ENCODE results near the gene MEF2D.

Gene MEF2D

DNA sequence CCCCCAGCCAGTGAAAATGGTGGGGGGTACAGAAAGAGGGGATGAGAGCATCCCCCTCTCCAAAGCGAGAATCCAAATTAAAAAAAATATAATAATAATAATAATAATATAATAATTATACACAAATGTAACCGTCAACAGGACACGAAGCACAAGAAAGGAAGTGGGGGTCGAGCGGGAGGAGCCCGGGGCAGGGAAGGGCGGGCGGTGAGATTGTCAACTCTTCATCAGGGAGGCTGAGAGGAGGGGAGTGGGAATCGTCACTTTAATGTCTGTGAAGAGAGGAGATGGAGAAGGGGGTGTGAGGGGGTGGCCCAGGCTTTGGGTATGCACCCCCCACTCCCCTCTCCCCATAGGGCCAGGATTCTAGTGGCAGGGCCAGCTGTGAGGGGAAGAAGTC, 33.2 kb downstream of the MEF2D start:
- no peak for DNase-seq

DNA sequence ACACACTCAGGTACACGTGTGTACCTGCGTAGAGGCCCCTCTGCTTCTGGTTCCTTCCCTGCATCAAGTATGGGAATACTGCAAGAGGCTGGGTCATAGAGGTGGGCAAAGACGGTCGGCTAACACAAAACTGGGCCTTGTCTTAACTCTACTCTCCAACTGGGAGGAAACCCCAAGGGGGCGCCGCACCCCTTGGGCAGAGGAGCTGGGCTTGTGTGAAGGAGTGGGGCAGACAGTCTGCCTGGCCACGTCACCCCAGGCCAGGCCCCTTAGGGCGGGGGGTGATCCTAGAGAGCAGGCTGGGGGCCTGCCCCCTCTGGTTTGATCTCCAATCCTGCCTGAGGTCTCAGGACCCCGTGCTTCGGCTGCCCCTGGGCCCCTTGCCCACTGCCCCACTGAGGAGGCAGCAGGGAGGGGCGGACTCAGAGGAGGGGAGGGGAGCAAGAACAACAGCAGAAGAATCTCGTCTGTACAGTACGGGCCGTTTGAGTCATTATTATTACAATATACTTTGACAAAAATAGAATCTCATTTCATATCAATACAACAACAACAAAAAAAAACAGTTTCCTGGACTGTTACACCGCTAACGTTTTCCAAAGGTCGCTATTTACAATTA, 34.7 kb downstream of the MEF2D start:
- no peak for DNase-seq

DNA sequence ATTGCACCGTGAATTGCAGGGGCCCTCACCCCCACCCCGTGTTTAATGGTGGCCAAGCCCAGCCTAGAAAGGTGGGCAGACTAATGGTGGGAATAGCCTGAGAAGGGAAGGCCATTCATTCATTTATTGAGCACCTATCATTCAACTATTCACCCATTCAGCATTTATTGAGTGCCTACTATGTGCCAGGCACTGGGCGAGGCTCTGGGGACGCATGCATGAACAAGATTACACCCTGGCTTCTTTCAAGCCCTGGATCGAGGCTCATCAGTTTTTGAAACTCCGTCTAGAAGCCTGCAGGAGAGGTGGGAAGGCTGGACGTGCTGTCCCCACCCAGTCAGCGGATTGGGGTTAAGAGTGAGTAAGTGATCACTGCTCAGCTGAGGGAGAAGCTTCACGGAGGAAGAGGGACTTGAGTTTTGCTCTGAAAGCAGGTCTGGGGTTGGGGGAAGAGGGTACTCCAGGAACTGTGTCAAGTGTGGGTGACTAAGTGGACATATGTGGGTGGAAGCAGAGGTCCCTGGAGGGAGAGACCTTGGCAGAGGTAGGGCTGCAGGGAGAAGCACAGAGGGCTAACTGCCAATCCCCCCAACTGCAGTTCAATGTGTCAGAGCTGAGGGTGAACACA, 35.6 kb downstream of the MEF2D start:
- no peak for DNase-seq

DNA sequence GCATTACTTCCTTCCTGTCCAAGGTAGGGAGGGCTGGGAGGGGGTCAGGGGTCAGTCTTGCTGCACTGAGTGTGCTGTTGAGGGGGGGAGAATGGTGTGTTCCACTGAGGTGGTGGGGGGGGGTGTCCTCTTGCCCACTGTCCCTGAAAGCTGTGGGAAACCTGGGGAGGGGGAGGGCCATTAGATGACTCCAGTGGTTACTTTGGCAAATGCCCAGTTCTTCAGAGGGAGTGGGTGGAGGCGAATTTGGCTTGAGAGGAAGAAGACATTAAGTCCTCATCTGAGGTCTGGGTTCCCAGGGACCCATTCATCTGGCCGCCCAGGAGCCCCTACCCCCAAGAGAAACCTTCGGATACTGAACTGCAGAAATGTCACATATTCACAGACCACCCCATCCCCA, 36.2 kb downstream of the MEF2D start:
- no peak for DNase-seq

DNA sequence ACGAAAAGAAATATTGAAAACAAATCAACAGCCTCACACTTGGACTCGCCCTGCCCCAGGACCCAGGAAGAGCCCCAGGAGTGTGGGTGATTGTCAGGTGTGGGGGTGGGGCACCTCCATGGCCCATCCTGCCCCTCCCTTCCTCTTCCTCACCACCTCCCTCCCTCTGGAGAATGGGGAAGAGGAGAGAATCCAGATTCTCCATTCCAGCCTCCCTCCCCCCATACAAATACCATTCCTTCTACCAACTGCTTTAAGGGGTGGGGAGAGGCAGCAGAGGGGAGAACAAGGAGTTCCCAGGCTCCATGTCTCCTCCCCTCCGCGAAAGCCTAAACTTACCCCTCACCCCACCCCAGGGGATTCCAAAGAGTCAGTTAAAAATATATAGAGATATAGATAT, 36.7 kb downstream of the MEF2D start:
- no peak for DNase-seq

DNA sequence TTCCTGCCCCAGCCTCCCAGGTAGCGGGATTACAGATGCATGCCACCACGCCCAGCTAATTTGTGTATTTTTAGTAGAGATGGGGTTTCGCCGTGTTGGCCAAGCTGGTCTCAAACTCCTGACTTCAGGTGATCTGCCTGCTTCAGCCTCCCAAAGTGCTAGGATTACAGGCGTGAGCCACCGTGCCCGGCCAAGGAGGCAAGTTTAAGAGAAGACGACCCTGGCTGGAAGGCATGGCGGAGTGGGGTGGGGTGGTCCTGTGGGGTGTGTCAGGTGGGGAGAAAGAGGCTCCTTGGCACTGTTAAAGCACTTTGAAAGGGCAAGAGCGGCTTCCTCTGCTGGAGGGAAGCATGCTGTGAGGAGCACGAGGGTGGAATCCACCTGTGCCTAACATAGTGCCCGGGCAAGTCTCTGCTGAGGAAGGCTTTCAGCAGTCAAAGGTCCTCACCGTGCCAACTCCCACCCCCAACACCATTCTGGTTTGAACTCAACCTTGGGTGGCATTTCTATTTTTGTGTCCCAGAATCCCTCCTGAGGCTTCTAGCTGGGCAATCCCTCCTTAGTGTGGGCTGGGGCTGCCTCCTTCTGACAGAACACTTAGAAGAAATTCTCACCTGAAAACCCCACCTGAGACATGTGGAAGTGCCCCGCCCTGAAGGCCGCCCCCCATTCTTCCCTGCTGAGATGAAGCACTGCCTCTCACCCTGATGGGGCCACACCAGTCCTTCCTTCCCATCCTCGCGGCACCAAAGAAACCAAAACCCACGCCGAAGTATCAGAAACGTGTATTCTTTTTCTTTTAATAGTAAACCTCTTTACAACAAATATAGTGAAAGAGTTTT, 37.4 kb downstream of the MEF2D start:
- no peak for DNase-seq

DNA sequence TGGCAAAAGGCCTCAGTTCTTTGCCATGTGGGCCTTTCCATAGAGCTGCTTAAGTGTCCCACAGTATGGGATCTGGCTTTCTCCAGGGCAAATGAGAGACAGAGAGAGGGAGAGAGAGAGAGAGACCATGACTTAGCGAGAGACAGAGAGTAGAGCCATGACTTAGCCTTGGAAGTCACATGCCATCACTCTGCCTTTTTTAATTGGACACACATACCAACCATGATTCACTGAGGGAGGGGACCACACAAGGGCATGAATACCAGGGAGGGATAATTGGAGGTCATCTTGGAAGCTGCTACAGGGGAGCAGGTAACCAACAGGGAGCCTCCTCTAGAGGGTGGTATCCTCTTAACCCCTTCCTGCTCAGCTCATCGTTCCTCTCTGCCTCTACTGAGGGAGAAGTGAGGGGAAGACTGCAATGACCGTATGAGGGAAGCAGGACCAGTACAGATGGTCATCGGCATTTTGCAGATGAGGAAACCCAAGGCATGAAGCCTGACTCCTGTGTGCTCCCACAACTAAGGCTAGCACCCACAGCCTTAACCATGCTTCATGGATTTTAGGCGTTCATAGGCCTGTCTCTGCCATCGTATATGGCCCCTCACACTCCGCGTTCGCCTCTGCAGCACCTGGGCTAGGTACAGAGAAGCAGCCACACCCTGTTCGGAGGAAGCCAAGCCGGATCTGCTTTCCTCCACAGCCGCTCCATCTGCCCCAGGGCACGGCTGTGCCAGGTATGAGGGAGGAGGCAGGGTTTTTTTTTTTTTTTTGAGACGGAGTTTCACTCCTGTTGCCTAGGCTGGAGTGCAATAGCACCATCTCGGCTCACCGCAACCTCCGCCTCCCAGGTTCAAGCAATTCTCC, 38.6 kb downstream of the MEF2D start:
- no peak for DNase-seq

DNA sequence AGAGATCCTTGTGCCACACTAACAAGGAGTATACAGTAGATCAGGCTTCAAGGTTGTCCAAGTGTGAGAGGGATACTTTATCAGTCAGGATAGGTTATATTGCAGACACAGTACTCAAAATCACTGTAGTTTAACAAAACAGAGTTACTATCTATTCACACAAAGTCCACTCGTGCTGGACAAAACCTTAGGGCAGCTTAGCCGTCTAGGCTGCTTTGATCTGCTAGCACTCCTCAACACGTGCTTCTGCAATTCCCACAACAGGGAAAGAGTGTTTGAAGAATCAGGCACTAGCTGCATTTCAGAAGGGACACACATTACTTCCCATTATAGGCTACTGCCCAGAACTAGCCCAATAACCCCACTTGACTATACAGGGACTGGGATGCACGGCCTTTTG, 39.5 kb downstream of the MEF2D start:
- DNase-seq, result no peak

DNA sequence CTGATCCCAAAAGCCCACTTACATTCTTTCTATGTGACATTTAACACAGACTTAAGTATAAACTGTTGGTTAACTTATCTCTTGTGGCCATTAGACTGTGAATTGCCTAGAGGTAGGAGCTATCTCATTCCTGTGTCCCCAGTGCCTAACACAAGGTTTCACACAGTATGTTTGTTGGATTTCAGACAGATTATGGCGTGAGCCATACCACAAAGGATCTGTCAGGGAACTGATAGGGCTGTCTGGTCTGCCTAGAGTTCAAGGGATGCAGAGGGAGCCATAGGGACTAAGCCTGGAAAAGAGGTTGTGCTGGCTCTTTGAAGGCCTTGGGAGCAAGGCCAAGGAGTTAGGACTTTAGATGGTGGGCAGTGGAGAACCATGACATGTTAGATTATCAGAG, 40.0 kb downstream of the MEF2D start:
- DNase-seq, result no peak

DNA sequence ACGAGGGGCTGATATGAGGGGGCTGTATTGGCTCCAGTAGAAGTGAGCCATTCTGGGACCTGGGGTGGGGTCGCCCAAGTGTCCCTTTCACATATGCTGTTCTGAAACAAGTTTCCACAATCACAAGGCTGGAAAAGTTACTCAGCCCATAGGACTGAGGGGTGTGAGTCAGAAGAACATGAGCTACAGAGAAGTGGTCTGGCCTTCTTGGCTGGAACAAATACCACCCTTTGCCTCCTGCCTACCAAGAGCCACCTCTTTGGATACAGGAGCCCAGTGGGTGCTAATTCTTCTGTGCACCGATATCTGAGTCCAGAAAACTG, 42.4 kb downstream of the MEF2D start:
- no peak for DNase-seq

DNA sequence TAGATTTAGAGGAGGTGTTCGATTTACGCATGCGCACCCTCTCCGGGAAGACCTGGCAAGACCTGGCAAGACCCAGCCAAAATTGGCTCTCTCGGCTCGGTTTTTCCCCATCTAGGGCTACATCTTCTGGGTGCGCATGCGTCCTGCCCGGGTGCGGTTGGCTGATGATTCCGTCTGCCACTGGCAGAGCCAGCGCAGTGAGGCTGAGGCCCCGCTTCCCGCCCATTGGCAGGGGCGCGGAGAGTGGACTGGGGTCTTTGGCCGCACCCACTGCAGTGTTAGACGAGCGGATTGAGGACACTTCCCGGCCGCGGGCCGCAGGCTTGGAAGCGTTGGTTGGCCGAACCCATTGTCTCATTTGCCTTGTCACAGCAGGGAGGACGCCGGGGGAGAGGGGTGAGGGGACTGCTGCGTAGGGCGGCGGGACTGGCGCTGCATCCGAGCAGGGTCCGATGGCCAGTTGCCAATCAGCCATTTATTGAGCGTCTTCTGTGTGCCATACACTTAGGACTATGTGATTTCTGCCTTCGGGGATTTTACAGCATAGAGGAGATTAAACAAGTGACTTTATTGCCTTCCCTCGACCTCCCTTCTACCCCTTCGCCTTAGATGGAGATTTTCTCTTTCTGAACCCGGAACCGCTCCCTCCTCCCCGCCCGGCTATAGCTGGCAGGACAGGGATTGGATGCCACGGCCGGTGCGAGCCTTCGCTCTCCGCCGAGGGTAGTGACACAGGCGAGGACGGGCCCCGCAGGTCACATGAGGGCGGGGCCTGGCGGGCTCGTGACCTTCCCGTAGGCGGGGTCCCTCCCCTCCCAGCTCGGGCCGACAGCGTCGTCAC, 43.7 kb downstream of the MEF2D start:
- DNase-seq, result peak; percentile 96 to 97 (median 97)

DNA sequence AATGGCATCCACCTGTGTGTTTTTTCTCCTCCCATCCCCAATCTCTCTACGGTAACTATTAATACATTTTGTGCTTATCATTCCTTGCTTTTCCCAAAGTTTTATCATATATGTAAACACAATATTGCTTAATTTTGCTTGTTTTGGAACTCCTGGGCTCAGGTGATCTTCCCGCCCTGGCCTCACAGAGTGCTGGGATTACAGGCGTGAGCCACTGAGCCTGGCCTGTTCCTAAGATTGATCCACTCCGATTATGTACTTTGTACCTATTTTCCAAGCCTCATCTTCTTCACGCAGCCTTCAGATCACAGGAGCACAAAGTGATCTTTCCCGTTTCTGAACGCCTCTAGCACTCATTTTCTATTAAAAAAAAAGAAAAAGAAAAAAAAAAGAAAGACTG, 45.2 kb downstream of the MEF2D start:
- no peak for DNase-seq

DNA sequence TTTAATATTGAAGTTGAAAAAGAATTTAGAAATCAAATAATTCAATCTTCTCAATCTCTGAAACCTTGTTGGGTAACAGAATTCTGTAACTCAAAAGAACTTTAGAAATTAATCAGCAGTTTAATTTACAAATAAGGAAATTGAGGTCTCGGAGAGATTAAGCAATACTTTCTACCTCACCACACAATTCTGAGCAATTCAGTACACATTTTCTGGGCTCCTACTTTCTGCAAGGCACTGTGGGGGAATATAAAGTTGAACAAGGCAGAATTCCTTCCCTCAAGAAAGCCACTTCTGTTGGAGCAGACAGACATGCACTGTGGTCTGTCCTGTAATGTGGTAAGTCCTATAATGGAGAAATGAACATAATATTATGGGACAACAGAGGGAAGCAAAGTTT, 47.7 kb downstream of the MEF2D start:
- no peak for DNase-seq

DNA sequence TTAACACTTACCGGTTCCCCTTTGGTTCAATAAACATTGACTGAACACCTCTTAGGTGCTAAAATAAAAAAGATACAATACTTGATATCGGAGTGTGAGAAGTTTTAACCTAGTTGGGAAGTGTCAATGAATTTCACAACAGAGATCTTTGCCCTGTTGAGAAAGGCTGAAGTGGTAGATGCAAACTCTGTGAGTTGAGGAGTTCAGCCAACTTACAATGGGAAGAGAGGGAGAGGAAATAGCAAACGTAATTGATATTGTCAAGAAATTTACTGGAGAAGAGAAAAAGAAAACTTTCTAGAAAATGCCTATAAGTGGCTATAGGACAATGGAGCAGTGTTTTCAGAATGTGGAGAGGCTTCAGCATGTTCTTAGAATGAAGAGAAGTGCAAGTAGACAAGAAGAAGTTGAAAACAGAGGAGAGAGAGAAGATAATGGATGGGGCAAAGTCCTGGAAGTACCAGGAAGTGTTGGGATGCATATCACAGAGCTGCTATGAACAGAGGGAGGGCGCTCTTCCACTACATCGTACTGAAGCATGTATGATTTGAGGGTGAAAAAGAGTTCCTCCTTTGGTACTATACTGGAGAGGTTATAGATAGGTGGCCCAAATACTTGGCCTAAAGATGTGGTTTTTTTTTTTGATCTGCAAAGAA, 48.9 kb downstream of the MEF2D start:
- no peak for DNase-seq

DNA sequence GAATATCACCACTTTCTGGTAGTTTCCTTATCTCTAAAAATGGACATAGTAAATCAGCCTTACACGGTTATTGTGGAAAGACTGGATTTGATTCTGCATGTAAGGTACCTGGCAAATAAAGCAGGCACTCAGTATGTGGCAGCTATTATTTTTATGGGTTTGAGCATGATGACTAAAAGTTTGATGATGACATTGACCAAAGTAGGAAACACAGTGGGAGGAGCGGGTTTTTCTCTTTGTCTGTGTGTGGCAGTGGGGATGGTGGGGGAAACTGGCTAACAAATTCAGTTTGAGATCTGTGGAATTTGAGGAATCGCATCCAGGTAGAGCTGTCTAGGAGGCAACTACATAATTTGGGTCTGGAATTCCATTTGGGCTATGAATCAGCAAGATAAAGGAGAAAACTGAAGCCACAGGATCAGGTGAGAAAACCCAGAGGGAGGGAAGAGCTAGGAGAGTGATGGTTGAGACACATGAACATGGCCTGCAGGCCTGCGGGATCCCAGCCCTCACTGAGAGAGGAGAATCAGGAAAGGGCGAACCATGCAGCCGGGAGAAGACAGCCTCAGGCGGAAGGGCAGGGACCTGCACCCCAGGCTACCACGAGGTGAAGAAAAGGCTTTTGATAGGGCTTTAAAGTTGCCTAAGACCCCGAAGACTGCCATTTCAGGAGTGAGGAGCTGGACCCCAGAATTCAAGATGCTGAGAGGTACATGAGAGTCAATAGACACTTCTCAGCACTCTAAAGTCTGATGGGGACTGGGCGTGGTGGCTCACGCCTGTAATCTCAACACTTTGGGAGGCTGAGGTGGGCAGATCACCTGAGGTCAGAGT, 52.2 kb downstream of the MEF2D start:
- DNase-seq, result no peak

DNA sequence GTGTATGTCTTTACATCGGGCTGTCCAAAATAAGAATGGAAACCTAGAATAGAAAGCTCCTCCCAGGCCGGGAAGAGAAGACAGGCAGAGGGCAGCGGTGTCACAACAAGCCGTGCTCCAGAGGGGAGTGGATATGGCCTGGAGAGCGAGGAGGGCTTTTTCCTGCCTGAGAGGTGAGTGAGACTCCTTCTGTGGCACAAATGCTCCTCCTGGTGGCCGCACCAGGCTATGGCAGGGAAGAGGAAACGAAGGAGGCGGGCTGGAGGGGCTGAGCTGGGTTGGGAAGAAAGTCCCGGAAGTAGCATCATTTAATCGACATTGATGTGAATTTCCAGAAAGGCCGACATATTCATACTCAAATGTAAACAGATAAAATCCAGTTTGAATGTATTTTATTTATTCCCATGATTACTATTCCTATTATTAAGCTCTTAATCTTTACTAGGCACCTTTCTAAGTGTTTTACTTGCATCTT, 54.7 kb downstream of the MEF2D start:
- peak; percentile 51 to 74 (median 63) for DNase-seq

DNA sequence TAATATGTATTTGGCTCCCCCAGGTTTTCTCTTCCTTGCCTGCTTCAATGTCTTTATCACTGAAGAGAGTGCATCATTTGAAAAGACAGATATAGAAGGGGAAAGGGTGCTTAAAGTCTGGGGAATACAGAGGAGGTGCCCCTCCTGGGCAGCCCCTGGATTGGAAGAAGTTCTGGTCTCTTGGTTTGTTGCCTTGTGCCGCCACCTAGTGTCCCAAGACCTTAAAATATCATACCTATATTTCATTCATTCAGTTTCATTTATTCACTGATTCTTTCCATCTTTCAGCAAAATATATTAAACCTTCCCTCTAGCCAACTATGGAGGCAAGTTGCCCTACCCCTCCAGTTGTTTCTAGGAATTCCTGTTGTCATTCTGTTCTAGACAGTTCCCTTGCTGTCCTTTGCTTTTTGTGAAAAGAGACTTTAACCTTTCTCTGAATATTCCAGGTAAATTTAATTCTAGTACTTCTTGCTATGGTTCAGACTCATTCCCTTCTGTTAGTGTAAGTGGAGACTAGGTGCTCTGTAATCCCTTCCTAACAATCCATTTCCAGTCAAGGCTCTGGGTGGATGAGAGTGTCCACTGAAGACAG, 56.1 kb downstream of the MEF2D start:
- DNase-seq, result no peak

DNA sequence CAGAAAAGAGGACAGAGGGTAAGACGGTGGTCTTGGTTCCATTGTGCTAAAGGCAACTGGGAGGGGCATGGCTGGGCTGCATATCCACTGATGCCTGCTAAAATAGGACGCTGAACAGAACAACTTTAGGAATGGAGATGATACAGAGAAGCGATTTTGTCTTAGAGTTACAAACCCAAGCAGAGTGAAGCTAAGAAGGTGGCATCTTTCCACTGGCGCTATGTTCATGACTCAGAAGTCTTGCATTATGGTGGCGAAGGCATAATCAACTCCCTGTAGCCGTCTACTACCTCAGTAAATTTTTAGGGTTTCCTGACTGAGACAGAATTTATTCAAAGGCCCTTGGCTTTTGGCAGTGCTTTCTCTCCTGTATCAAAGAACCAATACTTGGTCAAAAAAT, 57.3 kb downstream of the MEF2D start:
- DNase-seq, result no peak

DNA sequence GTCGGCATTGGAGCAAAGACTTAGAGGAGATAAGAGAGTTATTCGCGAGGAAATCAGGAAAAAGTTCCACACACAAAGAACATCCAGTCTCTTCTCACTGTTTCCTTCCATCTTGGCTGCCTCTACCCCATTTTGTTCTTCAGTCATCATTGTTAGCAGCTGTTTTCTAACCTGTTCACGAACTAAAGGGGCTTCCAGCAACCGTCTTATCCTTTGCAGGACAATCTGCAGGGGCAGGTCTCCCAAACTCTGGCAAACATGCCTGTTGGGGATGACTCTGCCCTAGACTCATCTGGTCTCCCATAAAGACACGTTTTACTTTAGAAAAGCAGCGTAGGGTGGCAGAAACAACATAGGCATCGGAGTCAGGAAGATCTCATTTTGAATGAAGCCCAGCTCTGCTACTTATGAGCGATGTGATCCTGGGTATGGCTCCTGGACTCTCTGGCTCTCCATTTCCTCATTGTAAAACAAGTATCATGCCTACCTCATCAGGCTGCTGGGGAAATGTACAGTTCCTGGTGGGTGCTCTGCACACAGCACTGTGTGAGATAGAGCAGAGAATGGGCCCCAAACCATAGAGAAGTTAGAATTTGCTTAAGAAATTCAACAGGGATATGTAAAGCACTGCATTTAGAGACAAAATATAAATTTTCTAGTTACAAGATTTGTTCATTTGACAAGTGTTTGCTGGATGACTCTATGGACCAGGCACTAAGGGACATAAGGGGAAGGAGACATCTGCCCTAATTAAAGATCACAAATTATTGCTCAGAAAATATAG, 59.7 kb downstream of the MEF2D start:
- no peak for DNase-seq
